ENCODE data around the gene SH3GL2. TPM values are rescaled to one million over a fixed set of nuclear protein-coding genes. Genes with fewer than 3 reads are reported as not detected.

The SH3GL2 gene
- total and polyA plus RNA-seq, 11 donors: 1.3 to 20.9 (median 5.0) TPM

- Histone ChIP-seq H3K4me3 (no peak overlapping the region), H3K4me1 (no peaks in the 10 kb centered on the region), H3K27ac (no peak overlapping the region), H3K36me3 (no peaks in the 10 kb centered on the region), H3K27me3 (no peaks in the 10 kb centered on the region), H3K9me3 (no peaks in the 10 kb centered on the region)
- no peak for ATAC-seq
- 72 to 75% (median 74%) methylated on average over 2 of the region's 2 CpGs for WGBS, 4 donors
- DNase-seq: no peak
- intact Hi-C loops (cut with DNase I): no loop called here
- TF ChIP-seq CTCF (IDR thresholded peaks at IDR 0.05): no peak
- TF ChIP-seq POLR2A (IDR thresholded peaks at IDR 0.05): no peak
Observed at GRCh38 chr9:17739022-17739421, 160.2 kb downstream of the SH3GL2 start.

DNA sequence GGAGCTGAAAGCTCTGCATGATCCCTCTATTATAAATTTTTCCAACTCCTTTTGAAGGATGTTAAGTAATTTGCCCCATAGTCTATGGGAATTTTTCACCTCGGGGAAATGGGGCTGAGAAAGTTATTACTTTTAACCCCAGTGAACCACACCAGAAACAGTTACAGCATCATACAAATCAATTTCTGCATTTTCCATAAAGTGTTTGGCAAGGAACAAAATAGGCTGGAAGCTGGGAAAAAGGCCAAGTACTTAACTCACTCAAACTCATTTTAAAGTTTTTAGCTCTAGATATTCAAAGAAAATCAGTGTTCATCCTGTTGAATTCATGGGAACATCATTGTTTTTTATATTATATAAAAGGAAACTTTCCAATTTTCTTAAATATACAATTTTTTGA lies 160.9 kb downstream of the SH3GL2 start:
- TF ChIP-seq POLR2A (IDR thresholded peaks at IDR 0.05) (no peak), CTCF (IDR thresholded peaks at IDR 0.05) (no peak)
- DNase-seq (no peak), ATAC-seq (no peak)
- Histone ChIP-seq H3K36me3 (no peaks in the 10 kb centered on the region), H3K27me3 (no peaks in the 10 kb centered on the region), H3K27ac (no peak overlapping the region), H3K4me3 (no peak overlapping the region), H3K4me1 (no peaks in the 10 kb centered on the region), H3K9me3 (no peaks in the 10 kb centered on the region)
- WGBS, 4 donors: 29 to 74% (median 33%) methylated on average over 1 of the region's 1 CpG
- intact Hi-C loops (cut with DNase I): no loop called here

GRCh38 chr9:17742067-17742466 lies 163.2 kb downstream of the SH3GL2 start:
- Histone ChIP-seq H3K36me3 (no peaks in the 10 kb centered on the region), H3K4me1 (no peaks in the 10 kb centered on the region), H3K27ac (no peak overlapping the region), H3K4me3 (no peak overlapping the region), H3K9me3 (no peaks in the 10 kb centered on the region), H3K27me3 (no peaks in the 10 kb centered on the region)
- intact Hi-C loops (cut with DNase I): no loop called here
- 36 to 40% (median 39%) methylated on average over 3 of the region's 3 CpGs for WGBS, 4 donors
- DNase-seq (no peak), ATAC-seq (no peak)
- TF ChIP-seq CTCF (IDR thresholded peaks at IDR 0.05): no peak
- no peak for TF ChIP-seq POLR2A (IDR thresholded peaks at IDR 0.05)

DNA sequence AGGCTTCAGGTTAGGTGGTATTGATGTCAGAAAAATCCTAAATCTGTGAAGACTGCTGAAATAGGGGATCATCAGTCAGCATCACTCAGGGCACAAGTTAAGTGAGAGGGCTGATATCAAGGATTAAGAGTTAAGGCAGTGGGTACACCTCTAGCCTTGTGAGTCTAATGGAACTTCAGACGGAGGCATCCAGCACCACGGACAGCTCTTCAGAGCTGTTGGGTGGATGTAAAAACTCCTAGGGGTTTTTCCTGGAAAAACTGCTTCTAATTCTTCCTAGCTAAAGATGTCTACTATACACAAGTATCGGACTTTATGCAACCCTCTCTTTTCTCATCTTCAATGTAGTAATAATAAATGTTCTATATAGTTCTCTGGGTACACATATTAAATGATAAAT lies 165.9 kb downstream of the SH3GL2 start:
- TF ChIP-seq POLR2A (IDR thresholded peaks at IDR 0.05) (no peak), CTCF (IDR thresholded peaks at IDR 0.05) (no peak)
- Histone ChIP-seq H3K27ac (no peak overlapping the region), H3K27me3 (no peaks in the 10 kb centered on the region), H3K36me3 (no peaks in the 10 kb centered on the region), H3K4me3 (no peak overlapping the region), H3K9me3 (no peaks in the 10 kb centered on the region), H3K4me1 (no peaks in the 10 kb centered on the region)
- ATAC-seq: peak in 1 of 4 donors; percentile 24
- DNase-seq: no peak
- WGBS, 4 donors: 19 to 26% (median 24%) methylated on average over 3 of the region's 3 CpGs
- intact Hi-C loops (cut with DNase I): no loop called here

Data from heart left ventricle (tissue), 16 donors.